Measurements from ENCODE around the gene TCEAL1.

DNA sequence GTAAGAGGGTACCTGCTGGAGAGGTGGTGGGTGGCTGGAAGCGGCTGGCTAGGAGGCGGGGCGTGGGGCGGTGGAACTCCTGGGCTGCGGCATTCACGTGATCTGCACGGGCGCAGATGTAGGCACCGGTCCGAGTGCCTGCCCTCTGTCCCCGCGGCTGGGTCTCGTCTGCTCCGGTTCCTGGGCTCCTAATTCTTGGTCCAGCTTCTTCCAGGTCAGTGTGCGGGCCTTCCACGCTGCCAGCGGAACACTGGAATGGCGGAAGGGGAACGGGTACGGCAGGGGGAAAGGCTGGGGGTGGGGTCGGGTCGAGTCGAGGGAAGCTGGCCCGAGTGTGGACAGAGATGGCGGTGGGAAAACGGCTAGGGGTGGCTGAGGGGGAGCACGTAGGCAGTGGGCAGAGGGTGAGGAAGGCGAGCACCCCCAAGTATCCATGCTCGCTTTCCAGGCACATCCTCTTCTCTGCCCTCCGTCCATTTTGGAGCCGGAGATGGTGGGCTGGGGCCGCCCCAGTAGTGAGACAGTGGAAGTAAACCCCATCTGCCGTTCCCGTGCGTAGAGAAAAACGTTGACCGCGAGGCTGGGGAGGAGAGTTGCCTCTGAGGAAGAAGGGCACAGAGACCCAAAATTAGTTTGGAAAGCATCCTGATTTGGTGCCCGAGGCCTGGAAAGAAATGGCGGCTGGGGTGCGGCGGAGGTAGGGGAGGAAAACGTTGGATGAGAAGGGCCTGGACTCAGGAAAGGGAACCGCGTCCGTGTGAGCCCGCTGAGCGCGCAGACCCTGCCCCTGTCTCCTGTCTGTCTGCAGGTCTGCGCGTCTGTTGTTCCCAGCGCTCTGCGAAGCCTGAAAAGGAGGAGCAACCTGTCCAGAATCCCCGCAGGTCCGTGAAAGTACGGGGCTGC, 43.1 kb upstream of the TCEAL1 start, which contains the start of gene TCEAL4:
- TF ChIP-seq, protein P1, sequence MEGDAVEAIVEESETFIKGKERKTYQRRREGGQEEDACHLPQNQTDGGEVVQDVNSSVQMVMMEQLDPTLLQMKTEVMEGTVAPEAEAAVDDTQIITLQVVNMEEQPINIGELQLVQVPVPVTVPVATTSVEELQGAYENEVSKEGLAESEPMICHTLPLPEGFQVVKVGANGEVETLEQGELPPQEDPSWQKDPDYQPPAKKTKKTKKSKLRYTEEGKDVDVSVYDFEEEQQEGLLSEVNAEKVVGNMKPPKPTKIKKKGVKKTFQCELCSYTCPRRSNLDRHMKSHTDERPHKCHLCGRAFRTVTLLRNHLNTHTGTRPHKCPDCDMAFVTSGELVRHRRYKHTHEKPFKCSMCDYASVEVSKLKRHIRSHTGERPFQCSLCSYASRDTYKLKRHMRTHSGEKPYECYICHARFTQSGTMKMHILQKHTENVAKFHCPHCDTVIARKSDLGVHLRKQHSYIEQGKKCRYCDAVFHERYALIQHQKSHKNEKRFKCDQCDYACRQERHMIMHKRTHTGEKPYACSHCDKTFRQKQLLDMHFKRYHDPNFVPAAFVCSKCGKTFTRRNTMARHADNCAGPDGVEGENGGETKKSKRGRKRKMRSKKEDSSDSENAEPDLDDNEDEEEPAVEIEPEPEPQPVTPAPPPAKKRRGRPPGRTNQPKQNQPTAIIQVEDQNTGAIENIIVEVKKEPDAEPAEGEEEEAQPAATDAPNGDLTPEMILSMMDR (IDR thresholded peaks at IDR 0.05) = no peak
- TF ChIP-seq POLR2A (IDR thresholded peaks at IDR 0.05) = no peak
